Astrocyte of the hippocampus (primary cell): ENCODE results near the gene PKP3.

ENCODE experiments used
- DNase-seq: peaks from one replicate; pipeline ENCODE4 v3.0.0; 2011; ENCODE audit warnings: low read depth, low spot score

Gene PKP3

GRCh38 chr11:443542-444199 is 49.7 kb downstream of the PKP3 start:
- no peak for DNase-seq

- no peak for DNase-seq
Observed at GRCh38 chr11:444396-445144, 50.6 kb downstream of the PKP3 start.

- no peak for DNase-seq
Observed at GRCh38 chr11:445765-446588, 52.0 kb downstream of the PKP3 start.

GRCh38 chr11:446891-447290 is 52.9 kb downstream of the PKP3 start:
- no peak for DNase-seq

- peak; percentile 95 for DNase-seq
Observed at GRCh38 chr11:447923-448731, 54.1 kb downstream of the PKP3 start.

GRCh38 chr11:449889-450808 is 56.1 kb downstream of the PKP3 start, which contains the start of gene PTDSS2:
PTDSS2 (plus strand) TSS chr11:450279; CDS start chr11:450456, 177 bp downstream.
- peak; percentile 99 for DNase-seq

GRCh38 chr11:450809-451451 is 56.9 kb downstream of the PKP3 start:
- DNase-seq, result peak; percentile 81

- no peak for DNase-seq
Observed at GRCh38 chr11:451738-452137, 57.7 kb downstream of the PKP3 start.

GRCh38 chr11:452203-452744 is 58.3 kb downstream of the PKP3 start:
- no peak for DNase-seq

- DNase-seq, result no peak
Observed at GRCh38 chr11:452916-453527, 59.0 kb downstream of the PKP3 start.

GRCh38 chr11:453564-453963 is 59.6 kb downstream of the PKP3 start:
- no peak for DNase-seq

GRCh38 chr11:454043-454442 is 60.0 kb downstream of the PKP3 start:
- no peak for DNase-seq
